CD4-positive, alpha-beta T cell treated with Interleukin-15 for 4 hours (primary cell): Measurements from ENCODE around the gene SIPA1L2.

Source experiments
- DNase-seq: peaks from one replicate; pipeline ENCODE4 v3.0.0-alpha.2; 2020; ENCODE audit warnings: low spot score

Gene SIPA1L2

DNA sequence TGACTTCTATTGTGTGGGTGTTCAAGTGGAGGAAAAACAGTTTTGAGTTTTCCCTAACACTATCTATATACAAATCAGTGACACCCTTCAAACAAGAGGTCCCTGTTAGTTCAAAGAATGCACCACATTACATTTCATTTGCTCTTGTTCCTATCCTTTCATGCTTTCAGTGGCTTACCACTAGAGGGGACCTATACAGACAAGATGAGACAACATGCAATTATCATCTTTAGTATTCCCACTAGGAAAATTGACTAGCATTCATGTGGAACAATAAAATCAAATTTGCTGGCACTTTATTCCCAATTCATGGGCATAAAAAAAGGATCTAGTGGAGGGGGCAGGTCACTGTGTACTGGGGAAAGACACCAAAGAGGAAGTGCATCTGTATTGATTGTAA, 13.3 kb upstream of the SIPA1L2 start:
- DNase-seq: no peak

DNA sequence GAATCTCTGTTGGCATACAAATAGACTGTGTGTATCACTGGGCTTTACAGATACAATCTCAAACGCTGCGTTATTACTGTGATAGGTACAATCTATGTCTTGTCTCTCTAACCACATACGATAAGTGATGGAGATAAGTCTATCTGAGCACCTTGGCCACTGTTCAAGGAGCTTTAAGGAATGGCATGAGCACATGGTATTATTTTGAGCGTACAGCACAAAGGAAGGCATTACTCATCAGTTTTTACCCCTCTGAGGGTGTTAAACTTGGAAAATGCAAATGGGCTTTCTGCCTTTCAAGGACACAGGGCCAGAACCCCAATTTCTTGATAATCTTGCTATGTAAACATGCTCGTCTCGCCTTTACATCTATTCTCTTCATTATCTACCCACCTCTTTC, 11.6 kb upstream of the SIPA1L2 start:
- no peak for DNase-seq

DNA sequence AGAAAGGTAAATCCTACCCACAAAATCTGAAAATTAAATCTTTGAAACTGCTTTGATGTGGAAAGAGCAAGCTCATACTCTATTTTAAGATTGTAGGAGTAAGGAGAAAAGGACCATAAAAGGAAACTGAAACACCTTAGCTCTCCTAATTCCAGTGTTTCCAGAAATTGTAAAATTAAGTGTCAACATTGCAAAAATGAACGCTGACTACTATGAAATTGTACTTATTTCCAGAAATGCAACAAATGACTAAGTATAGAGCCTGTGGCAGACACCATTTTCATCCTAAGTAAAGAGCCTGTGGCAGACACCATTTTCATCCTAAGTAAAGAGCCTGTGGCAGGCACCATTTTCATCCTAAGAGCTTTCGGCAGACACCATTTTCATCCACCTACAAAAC, 6.9 kb upstream of the SIPA1L2 start:
- DNase-seq: no peak

DNA sequence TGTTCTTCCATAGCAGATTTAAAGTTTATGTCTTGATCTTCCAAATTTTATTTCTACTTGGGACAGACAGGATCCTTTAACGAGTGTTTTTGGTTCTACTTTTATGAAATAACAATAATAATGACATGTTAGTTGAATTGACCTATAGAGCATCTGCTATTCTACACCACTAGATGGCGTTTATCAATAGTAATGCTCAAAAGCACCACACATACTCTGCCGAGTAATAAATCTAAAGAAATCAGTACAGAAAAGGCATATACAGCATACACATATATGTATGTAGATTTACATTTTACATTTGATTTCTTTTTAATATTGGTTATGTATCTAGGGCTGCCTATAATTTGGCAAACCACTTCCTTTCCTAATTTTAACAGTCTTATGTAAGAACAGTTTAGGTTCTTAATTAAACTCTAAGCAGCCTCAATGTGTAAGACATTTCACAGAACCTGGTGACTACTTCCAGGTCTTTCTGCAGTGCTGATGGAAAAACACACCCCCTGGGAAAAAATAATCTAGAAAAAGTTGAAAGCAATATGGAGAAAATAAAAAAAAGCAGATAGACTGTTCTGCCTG, 5.9 kb upstream of the SIPA1L2 start:
- DNase-seq: peak; percentile 53

DNA sequence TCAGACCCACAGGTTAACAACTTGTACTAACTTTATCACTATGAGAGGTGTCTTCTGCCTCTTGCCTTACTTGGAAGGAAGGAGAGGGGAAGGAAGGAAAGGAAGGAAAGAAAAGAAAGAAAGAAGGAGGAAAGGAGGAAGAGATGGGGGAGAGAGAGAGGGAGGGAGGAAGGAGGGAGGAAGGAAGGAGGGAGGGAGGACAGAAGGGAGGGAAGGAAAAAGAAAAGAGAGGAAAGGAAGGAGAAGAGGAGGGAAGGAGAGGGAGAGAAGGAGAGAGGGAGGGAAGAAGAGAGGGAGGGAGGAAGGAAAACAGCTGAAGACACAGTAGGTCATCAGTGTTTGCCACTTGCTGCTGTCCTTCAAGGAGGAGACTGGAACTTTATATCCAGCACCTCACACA, 5.3 kb upstream of the SIPA1L2 start:
- DNase-seq: no peak

DNA sequence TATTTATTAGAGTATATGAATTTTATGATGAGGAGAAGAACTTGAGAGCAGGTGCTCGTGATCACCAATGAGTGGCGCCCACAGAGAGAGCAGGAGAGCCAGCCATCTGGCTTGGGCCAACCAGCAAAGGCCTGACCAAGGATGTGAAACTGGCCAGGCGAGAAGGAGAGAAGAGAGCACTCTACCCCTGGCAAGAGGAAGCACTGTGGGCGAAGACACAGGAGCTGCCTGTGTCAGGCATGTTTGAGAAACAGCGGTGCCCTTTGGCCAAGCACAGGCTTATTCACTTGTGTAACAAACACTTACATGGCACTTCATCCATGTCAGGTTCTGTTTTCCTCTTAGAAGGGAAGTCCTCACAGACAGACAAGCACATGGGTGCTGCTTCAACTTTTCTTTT, 4.2 kb upstream of the SIPA1L2 start:
- DNase-seq: no peak

DNA sequence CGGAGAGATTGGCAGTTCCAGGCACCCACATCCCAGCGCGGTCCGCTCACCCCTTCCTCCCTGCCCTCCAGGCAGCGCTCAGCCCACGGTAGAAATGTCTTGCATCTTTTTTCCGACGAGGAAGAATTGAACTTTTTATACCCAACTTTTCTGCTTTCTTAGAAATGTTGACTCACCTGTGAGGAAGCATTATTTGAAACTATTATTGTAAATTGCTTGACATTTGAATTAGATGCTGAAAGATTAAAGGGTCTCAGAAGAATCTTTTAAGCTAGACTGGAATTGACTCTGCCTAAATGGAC, 912 bp upstream of the SIPA1L2 start:
- peak; percentile 23 for DNase-seq

DNA sequence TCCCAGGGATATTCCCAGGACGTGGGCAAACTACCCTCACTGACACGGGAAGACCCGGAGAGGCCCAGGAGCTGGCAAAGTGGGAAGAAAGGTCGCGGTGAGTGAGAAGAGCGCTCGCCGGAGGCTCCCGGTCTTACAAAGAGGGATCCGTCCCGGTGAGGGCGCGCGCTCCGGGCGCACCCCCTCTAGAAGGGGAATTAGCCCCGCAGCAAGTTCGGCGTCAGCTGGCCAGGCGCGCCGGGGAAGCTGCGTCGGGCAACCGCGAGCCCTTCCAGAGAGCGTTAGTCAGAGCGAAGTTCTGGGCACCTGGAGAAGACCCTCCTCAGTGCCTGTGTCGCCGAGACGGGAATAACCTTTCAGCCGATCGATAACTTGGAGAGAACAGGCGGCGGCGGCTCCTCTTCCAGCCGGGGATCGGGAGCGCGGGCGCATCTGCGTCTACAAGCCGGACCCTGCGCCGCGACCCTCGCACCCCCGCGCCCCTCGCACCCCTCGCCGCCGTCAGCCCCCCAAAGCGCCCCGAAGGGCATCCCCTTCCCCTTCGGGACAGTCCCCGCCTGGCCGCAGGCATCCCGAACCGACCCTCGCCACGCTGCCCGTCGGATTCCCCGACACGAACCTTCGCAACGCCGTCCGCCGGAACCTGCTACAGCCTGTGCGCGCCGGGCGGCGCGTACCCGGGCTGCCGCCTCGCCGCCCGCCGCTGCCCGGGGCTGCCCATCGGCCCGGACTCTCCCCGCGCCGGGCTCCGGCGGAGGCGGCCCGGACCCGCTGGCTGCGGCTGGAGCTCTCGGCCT, 485 bp downstream of the SIPA1L2 start:
- no peak for DNase-seq

DNA sequence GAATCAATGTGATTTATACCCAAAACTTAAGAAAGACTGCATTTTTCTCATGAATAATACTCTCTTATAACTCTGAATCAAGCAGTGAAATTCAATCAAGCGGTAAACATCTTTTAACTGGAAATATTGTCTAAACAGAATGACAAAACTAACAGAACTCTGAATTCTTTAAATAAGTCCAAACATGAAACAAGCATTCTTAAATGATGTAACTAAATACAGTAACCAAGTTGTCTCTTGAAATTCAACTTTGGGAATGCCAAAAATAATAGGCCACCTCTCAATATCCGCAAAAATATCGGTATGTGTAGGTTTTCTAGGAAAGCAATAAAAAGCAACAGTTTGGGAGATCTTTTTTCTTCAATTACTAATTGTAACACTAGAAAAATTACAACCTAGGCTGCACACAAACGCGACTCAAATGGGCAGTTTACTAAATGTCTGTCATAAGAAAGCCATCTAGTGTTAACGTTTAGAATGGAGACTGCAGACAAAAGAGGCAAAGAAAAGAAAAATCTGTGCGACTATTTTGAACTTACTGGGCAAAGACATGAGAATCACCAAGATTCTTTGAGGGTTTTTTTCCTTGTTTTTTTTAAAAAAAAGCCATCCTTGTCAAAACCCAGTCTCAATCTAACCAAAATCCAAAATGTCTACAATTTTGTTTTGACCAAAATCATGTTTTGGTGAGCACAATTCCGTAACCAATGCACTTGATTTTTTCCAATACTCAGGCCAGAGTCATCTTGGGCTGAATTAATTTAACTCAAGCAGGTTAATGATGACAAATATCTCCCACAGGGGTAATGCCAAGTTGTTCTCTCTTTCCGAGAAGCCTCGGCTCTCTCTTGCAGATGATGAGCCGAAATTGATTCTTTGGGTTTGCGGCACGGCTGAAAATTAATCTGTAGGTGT, 1.3 kb downstream of the SIPA1L2 start:
- DNase-seq: no peak

DNA sequence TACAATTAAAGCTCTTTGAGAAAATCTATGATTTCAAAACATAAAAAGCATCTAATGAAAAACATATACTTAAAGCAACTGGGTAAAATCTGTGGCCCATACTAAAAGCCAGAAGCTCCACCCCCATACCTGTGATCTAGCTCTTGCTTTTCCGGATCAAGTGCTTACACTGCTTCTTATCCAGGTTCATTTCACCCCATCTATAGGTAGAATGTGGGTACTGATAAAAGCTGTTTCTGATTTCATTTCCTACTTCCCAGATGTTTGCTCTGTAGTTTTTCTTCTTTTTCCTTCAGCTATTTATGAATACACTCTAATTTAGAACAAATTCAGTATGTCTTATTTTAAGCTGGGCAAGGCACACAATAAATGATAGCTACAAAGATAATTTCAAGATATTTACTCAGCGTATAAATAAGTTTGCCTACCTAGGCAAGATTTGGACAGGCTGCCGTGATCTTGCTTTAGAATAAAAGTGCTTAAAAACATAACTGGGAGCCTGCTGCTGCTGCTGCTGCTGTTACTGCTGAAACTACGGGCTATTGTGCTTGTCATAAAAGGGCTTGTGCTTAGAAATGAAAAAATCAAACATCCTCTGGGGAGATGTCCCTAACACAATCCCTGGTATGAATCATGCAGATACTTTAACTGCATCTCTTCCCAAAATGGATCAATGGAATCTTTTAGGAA, 2.1 kb downstream of the SIPA1L2 start:
- peak; percentile 51 for DNase-seq

DNA sequence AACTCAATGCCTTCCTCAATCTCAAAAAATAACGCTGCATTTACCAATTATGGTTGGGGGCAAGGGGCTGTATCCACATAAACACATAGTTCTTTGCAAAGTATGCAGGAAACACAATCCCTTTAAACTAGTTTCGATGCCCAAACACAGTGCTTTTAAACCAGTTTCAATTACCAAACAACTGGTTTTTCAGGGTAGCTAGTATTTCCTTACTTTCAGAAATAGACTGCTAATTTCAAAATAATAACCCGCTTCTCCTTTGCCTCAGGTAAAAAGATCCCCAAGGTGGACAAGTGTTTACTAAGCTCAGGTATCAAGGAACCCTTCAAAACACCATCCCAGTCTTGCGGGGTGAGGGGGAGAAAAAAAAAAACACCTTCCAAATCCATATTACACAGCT, 2.8 kb downstream of the SIPA1L2 start:
- DNase-seq: no peak

DNA sequence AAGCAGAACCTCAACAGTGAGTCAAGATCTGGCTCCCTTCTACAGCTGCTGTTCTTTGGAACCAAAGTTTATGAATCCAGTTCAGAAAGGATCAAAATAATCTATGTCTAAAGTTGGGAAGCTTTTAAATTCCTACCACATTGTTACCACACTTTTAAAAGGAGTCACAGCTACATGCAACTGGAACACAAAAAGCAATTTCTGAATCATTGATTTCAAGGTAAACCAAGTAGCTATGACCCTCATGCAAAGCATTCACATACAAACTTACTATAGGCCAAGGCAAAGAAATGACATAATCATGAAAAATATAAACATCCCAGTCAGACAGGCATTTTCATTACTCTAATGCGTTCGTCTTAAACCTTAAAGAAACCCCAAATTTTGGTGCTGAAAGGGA, 3.5 kb downstream of the SIPA1L2 start:
- no peak for DNase-seq

DNA sequence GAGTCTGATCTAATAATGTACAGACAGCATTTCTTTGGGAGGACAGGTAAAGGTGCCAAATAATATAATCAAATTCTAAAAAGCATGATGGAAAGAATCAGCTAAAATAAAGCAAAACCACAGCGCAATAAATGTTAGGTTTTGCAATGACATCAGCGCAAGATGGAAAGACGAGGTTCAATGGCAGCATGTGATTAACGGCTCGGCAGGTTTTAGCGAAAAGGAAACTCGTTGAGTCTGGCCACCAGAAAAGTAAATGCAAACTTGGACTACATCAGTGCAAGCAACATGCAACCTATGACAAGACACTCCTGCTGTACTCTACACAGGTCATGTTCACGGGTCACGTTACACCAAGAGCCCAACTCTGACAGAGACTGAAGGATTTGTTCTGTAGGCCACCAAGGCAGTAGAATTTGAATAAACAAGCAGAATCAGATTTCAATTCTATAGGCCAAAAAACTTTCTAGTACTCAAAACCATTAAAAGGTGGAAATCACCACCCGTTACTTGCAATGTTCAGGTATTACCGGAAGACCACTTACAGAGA, 4.5 kb downstream of the SIPA1L2 start:
- no peak for DNase-seq

DNA sequence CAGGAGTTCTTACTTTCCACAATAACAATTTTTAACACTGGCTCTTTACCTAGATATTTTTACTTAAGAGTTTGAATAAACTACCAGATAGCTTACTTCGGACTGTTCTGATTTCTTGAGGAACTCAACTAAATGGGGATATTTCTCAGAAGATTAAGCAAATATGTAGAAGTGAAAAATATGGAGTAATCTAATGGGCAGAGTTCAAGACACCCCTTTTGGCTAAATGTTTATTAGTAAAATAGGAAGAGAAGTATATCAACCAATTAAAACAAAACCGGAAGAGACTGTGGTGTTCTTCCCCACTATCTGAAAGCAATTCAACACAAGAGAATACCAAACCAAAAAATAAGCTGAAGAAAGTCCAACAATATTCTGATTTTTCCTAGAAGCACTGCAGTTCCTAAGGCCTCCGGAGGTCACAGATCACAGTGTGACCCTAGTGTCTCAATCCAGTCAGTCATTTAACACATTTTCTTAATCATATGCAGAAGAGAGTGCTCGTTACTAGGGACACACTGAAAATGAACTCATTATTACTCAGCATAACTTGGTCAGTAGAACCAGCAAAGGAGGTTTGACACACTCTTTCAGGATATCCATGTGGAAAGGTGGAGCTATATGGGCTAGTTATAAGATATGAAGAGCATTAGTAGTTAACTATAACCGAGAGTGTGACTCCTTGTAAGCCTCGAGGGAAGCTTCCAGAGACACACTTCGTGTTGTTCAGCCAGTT, 5.2 kb downstream of the SIPA1L2 start:
- DNase-seq: no peak

DNA sequence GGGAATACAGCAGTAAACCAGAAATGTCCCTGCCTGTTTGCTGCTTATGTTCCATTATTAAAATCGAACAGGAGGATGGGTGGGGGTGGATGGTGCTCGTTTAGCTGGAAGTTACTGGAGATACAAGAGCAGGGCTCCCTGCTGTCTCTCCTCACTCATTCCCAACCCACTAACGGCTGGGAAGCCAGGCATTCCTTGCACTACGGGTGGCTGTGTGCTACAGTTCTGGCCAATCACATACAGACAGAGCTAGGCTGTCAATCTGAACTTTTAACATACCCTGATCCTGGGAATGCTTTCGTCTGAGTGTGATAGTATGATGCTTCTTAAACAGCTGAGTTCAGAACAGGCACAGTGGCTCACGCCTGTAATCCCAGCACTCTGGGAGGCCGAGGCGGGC, 7.0 kb downstream of the SIPA1L2 start:
- DNase-seq: no peak

DNA sequence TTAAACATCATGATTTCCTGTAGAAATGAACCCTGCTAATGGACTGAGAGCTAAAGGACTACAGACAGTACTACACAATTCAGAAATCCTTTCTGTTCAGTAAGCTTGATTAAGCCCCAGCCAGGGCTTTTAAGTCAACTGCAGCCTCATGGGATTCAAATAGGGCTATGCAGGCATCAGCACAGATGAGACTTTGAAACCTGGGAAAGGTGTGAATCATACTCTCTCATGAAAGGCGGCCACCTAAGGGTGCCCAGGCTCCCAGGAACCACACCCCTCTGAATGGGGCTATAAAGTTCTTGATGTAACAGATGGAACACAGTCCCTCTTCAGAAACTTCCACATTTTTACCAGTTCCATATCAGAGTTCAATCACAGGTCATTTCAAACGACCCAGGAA, 7.6 kb downstream of the SIPA1L2 start:
- no peak for DNase-seq

DNA sequence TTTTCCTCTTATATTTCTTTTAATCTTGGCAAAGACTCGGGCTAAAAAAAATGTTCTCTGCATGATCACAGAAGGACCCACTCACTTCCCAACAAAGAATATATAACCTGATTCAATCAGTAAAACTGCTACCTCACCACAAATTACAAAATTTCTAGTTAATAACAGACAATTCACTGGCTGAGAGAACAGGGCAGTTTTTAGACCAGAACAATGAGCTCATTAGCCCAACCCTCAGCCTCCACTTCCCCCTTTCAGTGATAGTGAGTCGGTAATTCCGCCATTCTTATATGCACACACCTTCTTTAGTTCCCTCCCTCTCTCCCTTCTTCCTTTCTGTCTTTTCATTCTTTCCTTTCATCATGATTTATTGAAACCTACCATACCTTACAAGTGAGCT, 8.9 kb downstream of the SIPA1L2 start:
- no peak for DNase-seq

DNA sequence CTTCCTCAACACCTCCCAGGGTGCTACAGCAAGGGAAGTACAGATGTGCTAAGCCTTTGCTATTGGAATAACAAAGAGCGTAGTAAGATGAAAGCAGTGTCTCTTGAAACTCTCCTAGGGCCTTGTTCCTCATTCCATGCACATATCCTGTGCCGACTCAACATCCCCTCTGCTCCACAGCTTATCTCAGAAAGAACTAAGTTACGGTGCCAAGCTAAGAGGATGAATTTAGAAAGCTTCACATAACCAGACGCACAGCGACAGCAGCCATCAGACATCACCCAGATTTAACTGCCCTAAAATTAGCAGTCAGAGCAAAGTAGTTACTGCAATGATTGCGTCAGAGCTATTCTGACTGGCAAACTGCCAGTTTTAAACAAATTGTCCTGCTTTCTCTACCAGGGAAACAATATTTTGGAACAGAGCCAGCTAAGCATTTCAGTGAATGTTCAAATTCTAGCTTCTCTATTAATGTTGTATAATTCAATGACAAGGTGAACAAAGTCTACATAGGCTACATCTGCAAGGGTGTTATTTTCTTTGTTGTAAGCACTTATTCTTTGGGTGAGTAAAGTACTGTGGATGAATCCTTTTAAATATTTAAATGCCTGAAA, 9.5 kb downstream of the SIPA1L2 start:
- DNase-seq: no peak

DNA sequence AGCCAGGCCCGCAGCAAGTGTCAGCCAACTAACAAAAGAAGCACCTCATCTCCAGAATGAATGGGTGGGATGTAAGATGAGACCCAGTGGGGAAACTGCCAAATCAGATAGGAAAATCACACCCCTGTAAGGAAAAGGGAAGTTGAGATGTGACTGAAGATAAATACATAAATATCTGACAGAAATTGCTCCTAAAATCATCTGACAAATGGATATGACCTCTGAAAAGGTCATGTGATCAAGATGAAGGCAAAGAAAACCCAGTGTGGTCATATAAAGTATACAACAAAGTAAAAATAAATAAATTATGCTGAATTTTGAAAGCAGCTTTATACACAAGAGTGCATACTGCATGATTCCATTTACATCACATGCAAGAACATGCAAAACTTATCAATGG, 12.7 kb downstream of the SIPA1L2 start:
- DNase-seq: no peak

DNA sequence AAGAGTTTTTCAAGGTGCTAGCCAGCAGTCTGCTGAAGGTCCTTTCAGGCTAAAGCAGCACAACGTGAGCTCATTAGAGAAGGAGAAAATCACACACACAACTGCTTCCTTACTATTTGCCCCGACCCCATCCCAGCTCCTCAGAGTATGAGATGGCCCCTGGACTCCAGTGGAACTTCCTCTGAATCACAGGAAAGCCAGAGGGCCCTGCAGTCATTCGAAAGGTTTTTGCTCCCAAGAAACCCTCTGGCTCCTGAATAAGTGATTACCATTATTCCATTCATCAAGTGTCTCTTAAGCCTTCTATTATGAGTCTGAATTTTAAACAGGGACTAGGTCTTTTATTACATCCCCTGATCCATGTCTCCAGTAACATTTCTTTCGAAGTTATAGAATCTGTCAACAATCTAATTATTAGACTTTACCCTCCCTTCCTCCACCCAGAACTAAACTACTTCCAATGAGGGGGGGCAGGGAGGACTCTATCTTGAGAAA, 14.6 kb downstream of the SIPA1L2 start:
- DNase-seq: no peak

DNA sequence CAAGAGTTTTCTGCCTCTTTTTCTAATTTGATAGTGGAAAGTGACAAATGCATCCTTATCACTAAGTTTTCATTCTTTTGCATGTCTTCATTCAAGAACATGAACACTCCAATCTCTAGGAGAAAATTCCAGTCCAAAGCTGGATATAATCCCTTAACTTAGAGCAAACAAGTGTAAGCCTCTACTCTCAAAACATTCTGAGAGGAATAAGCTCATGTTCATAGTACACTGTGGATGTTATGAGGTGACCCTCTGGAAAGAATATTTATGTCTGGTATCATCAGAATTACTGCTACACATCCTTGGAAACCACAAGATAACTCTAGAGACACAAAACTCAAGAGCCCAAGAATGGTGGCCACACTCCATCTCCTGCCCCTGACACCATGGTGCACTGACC, 15.1 kb downstream of the SIPA1L2 start:
- DNase-seq: no peak
